GM19395 (cell line): Measurements from ENCODE around the gene TLE7.

ENCODE experiments used
- ATAC-seq: cut with Tn5 transposase; IDR thresholded peaks from one replicate; pipeline ENCODE4 v1.9.1; 2021; ENCODE audit warnings: mild to moderate bottlenecking, moderate library complexity; ENCODE audit not compliant: unreplicated experiment

TLE7 gene

DNA sequence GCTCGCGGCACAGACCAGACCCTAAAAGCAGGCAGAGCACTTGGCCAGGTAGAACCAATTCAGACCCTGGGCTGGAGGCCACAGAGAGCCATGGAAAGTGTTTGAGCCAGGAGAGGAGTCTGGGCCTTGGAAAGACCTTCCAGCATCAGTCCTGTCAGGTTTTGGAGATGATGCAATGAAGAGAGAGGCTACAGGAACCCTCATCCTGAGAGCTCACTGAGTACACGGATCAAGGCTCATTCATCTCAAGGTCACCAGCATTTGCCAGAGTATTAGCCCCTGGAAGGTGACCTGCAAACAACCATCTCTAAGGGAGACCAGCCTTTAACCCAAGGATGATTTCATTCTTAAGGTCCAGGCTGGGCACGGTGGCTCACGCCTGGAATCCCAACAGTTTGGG, 27.8 kb downstream of the TLE7 start:
- ATAC-seq: no peak

DNA sequence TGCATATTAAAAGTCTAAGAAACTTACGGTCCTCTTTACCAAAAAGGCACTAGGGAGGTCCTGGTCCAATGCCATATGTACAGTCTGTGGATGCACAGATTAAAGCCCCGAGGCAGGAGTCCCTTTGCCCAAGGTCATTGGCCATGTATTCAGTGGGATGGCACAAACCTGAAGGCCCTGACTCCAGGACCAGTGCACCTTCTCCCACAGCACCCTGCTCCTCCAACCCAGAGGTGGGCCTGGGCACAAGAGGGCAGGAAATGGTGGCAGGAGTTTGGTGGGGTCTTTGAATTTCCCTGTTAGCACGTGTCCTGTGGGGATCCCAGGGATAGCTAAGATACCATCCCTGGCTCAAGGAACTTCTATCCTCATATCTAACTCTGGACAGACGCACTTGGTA, 28.5 kb downstream of the TLE7 start:
- no peak for ATAC-seq

DNA sequence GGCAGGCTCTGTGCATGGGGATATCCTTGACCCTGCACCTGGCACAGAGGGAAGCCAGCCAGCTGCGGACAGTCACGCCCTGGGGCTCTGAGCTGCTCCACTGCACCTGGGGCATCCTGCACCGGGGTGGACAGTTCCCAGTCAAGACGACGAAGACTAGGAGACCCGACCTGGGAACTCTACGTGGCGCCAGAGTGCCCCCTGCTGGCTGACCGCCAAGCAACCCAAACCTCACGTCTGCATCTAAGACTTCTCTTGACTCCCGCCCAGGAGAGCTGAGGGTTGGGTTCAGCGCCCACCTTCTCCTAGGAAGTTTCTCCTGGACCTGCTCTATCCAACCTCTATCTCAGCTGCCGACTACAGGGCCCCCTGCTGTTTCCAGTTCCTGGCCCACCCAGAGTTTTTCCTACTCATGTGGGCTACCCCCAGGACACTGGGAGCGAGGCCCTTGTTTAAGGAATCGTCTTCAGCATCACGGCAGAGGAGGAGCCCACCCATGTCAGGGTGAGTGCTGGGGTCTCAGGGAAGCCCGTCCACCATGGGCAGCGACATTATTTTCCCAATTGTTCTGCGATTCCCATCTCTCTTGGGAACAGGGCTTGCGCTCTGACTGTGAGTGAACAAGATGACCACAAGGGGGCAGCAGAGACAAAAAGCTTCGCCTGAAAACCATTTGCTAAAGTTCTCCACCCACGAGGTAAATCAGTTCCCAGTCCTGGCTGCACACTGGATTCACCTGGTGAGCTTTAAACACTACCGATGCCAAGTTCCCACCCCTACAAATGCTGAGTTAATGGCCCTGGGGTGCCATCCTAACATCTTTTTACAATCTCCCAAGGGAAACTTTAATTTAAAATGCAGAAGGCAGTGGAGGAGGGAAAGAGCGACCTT, 29.3 kb downstream of the TLE7 start:
- peak; percentile 57 for ATAC-seq

DNA sequence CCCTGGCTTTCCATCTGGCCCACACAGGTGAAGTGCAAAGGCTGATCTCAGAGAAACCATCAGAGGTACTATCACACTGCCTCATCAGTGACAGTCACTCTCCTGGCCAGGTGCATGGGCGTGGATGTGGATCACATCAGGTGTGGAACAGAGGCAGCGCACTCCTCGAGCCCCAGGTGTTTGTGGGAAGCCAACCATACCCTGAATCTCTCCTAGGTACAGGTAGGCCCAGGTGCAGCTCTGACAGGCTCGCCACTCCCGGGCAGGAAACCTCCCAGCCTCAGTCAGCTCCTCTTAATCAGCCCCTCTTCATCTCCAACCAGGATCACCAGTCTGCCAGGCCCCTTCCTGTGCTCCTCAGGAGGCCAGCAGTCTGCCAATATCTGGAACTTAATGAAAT, 31.7 kb downstream of the TLE7 start:
- no peak for ATAC-seq

DNA sequence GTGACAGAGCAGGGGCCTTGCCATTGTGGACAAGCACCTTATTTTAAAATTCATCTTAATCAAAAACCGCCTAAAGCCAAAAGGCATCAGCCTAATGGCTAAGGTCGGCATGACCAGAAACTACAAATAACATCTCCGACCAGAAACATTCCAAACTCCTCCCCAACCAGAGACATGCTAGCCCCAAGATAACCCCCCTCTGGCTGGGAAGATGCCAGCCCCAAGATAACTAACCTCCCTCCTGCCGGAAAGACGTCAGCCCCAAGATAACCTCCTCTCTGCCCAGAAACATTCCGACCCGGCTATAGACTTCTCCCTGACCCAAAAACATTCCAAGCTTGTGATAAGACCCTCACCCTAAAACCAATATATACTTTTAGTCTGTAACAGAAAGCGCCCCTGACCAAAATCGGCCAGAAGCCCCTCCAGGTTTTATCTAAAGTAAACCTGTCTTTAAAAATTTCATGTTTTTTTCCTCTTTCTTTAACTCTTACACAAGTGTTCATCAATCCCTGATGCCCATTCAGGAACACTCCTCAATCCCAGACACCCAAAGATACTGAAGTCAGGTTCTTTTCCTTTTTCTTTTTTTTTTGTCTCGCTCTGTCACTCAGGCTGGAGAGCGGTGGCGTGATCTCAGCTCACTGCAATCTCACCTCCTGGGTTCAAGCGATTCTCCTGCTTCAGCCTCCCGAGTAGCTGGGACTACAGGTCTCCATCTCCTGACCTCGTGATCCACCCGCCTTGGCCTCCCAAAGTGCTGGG, 32.7 kb downstream of the TLE7 start:
- ATAC-seq: no peak

DNA sequence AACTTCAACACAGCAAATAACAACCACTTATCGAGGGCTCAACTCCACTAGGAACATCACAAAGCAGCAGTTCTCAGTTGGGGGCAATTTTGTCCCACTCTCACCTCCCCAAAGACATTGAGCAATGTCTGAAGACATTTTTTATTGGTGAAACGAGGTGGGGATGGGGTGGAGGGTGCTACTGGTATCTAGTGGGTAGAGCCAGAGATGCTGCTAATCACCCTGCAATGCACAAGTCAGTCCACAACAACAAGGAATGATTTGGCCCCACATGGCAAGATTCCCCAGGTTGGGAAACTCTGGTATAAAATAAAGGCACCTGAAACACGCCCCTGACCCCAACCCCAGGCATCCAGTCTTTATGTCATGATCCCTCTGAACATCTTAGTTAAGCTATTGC, 33.3 kb downstream of the TLE7 start:
- ATAC-seq: no peak

DNA sequence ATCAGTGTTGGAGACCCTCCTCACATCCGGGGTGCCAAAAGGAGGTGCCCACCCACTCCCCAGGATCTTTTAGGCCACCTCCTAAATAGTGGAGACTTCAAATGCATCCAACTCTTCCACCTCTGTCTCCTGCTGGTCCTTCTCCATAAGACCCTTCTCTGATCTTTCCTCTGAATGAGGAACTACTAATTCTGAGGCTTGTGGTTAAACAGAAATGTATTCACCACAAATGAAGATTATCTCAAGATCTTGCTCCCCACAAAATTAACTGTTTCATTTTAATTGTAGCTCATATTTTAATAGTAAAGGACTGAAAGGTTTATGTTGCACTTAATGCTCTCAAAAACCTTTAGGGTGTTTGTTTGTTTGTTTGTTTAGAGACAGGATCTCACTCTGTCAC, 34.1 kb downstream of the TLE7 start:
- ATAC-seq: no peak

DNA sequence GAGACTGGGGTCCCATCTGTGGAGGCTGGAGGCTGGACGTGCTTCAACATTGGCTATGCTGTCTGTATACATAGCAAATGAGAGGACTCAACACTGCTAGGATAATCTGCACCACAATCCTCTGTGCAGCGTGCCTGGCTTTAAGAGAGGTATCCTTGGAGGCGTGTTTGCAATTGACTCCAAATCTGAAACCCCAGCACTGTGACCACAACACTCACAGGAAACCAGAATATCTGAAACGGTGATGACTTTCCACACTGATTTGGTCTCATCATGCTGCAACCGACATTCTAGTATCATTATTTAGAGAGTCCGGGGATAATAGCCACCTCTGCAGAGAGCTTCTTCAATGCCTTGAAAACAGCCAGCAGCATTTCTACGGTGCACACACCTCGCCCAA, 35.1 kb downstream of the TLE7 start:
- no peak for ATAC-seq

DNA sequence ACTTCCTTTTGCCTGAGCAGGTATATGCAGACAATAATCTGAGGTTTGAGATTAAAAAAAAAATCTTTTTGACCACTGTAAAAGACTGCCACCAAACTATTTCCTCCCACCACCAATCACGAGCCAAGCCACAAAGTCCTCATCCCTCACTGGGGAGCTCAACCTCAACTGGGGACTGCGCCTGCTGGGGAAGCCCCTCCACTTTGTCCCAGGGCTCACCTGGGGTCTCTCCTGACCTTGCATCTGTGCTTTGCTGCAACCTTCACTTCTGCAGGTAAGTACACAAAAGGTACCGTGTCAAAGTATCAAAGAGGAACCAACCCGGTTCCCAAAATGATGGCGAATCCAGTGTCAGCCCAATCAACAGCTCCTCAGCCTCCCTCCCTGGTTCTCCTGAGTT, 35.5 kb downstream of the TLE7 start:
- no peak for ATAC-seq

DNA sequence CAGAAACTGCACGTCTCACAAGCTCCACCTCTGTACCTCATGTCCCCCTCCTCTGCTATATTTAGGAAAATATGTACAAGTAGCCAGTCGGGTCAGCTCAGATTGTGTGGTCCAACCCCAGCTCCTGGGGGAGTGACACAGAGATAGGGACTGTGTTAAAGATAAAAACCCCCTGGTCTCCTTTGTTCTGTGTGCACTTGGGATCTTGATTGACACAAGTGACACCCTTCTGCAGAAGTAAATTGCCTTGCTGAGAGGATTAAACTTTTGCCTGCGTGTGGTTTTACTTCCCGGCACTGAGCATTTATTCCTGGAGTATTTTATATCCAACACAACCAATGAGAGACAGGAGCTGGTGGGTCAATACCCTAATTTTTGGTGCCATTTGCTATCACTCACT, 37.5 kb downstream of the TLE7 start:
- no peak for ATAC-seq

DNA sequence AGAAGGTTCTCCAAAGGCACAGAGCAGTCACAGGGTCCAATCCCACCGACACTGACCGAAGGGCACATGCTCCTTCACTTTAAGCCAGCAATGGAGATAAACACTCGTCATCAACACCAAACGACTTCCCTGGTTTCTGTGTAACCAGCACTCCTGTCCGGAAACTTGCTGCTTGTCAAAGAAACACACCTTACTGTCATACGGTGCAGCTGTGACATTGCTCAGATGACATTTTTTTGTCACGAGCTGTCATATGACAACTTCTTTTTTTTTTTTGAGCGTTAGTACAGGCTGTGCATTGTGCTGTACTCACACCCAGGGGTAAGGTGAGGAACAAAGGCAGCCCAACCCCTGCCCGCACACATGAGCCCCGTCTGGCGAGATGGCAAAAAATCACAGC, 39.2 kb downstream of the TLE7 start:
- no peak for ATAC-seq

DNA sequence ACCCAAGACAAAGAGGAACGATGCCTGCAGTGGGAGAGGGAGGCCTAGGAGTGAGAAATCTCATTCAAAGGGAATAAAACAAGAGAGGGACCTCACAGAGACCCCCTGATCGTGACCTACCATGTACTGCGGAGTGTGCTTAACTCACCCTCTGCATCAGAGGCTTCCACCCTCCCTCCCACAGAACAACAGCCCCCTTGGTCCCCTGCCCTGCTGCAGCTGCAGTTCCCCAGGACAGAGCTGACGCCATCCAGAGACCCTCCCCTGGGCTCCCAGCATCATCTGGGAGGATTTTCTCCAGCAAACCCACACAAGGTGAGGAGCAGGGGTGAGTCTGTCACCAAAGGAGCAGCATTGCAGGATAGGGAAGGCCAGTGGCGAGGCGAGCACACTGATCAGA, 39.8 kb downstream of the TLE7 start:
- ATAC-seq: no peak

DNA sequence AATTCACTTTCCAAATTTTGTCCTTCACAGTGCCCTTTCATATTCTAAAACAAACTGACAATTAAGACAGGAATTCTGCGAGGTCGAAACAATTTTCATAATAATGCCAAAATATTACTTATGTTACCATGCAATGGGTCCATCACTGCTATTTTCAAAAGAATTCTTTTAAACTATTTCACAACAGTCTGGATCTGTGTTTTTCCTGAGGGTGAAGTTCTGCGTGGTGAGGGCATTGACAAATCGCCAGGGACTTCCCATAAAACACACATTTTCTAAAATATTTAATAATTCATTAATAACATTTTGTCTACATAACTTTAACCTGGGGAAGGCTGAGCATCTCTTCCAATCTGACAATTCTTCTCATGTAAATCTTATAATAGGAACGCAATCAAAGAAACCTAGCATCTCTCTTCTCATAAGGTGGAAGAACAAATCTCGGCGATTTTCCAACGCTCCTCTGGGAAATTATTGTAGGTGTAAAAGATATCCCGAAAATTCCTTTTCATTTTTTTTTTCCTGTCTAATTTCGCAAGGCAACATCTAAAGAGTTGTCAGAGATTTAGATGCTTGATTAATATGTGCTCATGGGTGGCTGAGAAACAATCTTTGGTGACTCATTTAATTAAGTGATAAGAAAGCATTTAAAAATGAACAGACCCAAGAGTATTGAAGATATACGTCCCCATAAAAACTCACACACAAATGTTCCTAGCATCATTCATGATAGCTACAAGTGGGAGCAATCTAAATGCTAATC, 41.9 kb downstream of the TLE7 start:
- ATAC-seq: no peak

DNA sequence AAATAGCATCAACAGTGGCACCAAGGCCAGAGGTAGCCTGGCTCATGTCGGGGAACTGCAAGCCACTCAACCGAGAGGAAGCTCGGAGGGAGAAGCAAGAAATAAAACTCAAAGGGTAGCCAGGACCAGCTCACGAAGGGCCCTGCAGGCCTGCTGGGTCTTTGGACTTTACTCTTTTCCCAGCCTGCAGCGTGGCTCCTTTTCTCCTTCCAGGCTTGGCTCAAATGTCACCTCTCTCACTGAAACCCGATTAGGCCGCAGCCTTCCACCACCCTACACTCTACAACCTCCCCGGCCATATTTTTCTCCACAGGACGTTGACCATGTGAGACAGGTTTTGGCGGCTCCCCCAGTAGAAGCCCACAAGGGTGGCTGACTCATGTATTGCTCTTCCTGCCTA, 45.3 kb downstream of the TLE7 start:
- no peak for ATAC-seq

DNA sequence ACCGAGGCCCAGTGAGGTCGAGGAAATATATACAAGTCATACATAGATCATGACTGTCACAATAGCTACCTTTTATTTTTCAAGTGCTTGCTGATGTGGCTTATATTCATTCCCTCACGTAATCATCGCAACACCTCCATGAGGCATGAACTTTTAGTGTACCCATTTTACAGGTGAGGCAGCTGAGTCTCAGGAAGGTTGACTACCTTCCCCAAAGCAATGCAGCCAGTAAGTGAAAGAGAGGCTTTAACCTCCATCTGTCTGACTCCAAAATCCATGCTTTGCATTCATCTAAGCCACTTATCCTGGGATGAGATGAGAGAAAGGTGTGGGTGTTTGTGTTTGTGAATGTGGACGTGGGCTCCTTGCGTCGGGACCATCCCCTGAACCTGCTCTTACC, 52.5 kb downstream of the TLE7 start:
- no peak for ATAC-seq

DNA sequence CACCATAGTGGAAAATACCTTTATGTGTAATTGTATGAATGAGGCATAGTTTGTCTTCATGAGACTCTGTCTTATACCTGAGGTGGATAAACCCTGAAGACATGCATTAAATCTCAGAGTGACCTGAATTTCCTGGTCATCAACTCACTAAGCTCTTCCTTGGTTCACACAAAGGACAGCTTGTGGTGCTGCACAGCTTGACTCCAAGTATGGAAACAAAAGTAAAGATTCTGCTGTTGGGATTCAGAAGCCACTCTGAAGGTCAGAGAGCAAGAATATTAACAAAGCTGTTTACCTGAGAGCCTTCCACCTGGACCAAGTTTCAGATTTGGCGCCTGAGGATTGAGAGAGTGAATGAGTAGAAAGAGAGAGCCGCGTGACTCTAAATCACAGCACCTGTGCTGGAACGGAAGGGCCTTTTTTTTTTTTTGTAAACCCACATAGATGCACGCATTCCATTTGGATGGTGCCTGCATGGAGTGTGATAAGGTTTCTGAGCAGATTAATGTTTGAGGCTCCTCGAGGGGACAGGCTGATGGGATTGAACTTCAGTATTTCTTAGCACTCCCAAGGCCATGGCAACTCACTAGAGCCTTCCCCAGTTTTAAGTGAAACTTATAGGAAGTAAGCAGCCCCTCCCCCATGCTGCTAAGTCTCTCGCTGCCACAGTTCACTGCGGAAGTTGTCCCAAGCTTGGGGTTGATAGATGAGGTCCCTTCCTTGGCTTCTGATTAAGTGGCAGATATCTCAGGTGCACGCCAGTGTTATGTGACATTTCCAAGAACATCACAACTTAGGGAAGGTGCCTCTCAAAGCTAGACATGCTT, 54.6 kb downstream of the TLE7 start:
- ATAC-seq: no peak

DNA sequence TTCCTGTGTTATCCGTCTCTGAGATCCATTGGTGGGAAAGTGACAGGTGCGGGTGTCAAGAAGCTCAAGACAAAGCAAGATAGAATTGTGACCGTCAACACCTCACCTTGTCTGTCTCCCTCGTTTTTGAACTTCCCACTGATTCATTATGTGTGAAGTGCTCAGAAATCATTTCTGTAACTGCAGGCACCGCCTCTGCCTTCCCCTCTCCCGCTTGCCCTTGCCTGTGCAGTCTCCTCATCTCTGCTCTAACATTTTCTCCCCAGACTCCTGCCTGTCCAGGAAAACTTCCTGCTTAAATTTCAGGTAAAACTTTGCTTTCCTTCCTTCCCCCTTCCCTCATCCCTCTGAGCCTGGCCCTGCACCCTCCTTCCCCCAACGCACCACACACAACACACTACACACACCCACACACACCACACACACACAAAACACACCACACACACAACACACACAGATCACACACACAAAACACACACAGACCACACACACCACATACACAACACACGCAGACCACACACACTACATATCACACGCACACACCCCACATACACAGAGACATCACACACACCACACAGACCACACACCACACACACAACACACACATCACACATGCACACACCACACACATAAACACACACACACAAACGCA, 57.7 kb downstream of the TLE7 start:
- ATAC-seq: no peak

DNA sequence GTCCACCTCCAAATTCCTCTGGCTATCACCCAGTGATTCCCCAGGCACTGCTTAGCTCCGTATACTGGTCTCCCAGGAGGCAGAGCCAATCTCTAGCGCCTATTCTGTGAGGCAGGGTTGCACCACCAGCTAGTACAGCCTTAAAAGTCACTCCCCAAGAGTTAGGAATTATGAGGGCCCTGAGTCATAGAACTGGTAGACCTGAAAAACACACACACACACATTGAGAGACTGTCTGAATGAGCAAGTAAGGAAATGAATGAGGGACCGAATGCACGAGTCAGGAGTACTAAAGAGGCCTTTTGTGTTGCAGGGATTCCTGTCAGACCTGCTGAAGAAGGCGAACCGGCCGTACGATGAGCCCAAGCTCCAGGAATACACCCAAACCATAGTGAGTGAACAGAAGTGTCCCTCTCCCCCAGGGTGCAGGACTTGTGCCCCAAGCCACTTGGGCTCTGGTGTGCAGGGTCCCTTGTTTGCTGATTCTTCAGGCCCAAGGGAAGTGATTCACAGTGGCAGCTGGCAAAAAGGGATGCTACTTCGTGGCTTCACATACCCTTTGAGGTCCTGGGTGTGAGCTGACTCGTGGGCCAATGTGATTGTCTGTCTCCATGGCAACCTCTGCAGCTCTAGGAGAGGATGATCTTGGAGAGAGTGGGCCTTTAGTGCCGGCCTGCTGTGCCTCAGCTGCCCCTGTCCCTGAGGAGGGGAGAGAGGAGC, 58.6 kb downstream of the TLE7 start:
- ATAC-seq: no peak

DNA sequence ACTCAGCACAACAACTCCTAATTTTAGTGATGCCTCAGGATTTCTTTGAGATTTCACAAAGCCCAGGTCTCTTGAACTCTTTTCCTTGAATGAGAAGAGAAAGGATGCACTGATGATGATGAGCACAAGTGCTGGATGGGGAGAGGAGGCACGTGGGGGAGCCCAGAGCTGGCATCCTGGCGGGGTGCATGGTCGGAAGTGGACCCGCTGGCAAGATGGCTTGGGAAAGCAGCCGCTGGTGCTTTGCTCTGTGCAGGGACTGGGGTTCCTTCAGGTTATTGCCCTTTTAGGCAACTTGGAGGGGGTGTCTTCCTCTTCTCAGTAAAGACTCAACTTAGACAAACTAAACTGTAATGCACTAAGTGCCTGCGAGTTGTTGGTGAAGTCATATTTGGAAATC, 61.0 kb downstream of the TLE7 start:
- no peak for ATAC-seq
